Gastroesophageal sphincter (tissue), 4 donors: ENCODE measurements around the gene CARD16. TPM values are rescaled to one million over a fixed set of nuclear protein-coding genes. Genes with fewer than 3 reads are reported as not detected.

Source experiments
- total RNA-seq, 4 donors: library from RNA; depleted of rRNA; stranded (reverse); fragments of >200 nt; gene quantifications; one replicate each; pipeline ENCODE4 v1.1.0, GENCODE V29; 2016

The CARD16 gene
- total RNA-seq, 4 donors from 2014 or later: 3.0 to 4.3 (median 3.3) TPM

Other genes starting within 250 kb of the CARD16 start
- gene CASP12, start 146.9 kb downstream of the CARD16 start, total RNA-seq: 1 to 10 TPM; 1.2 to 8.9 (median 2.2) TPM
- 10 to 100 TPM; 30.0 to 86.6 (median 37.8) TPM for gene CASP4, start 76.8 kb downstream of the CARD16 start, total RNA-seq
- under 1 TPM in 1 of 4 donors, not detected in 3; 0.67 TPM for gene CASP5, start 22.2 kb downstream of the CARD16 start, total RNA-seq
- 10 to 100 TPM in 1 of 4 donors, 1 to 10 TPM in 3; 3.0 to 12.8 (median 7.3) TPM for gene CASP1, start 10.2 kb downstream of the CARD16 start, total RNA-seq
- not detected for gene CARD18, start 94.4 kb upstream of the CARD16 start, total RNA-seq